Keratinocyte (primary cell): ENCODE data around the gene ST8SIA4. TPM values are rescaled to one million over a fixed set of nuclear protein-coding genes. Genes with fewer than 3 reads are reported as not detected.

ENCODE experiments used
- DNase-seq: peaks from one replicate; pipeline ENCODE4 v3.0.0-alpha.2; 2011; ENCODE audit warnings: low read depth, missing footprints, low spot score
- FAIRE-seq: peaks from 2 replicates; lab custom pipeline; 2011; peaks lifted over from hg19 to GRCh38; lab: Jason Lieb, UNC
- H2AFZ ChIP-seq: 2 replicates; pipeline ENCODE4 v1.6.0; 2012; ENCODE audit warnings: low read length, control low read depth, inconsistent platforms; ENCODE audit not compliant: control insufficient read depth
- H3K27ac ChIP-seq: 2 replicates; pipeline ENCODE4 v1.5.1; 2011; ENCODE audit warnings: low read length; ENCODE audit not compliant: control insufficient read depth, insufficient read depth
- H3K27me3 ChIP-seq: 3 replicates; pipeline ENCODE4 v1.6.0; 2011; ENCODE audit warnings: low read length; ENCODE audit not compliant: control insufficient read depth, insufficient read depth; ENCODE audit errors: extremely low read depth
- H3K36me3 ChIP-seq, 2 experiments: 2 replicates in 1 of 2; 3 replicates in 1 of 2; pipeline ENCODE4 v1.5.1; 2011; ENCODE audit warnings: low read length in 2 of 2, mild to moderate bottlenecking in 1 of 2; ENCODE audit not compliant: control insufficient read depth in 2 of 2, insufficient read depth in 2 of 2; ENCODE audit errors: extremely low read depth in 1 of 2
- H3K4me1 ChIP-seq: 3 replicates; pipeline ENCODE4 v1.5.1; 2011; ENCODE audit warnings: low read length; ENCODE audit not compliant: control insufficient read depth, insufficient read depth; ENCODE audit errors: extremely low read depth
- H3K4me2 ChIP-seq: 3 replicates; pipeline ENCODE4 v1.6.0; 2011; ENCODE audit warnings: low read depth, low read length; ENCODE audit not compliant: control insufficient read depth, insufficient read depth; ENCODE audit errors: extremely low read depth
- H3K4me3 ChIP-seq, 3 experiments: fragments of 200-600 bp in 1 of 3; sonication (generic) in 1 of 3; 2 replicates in 2 of 3; 3 replicates in 1 of 3; pipeline ENCODE4 v1.5.1; 2011 to 2016; ENCODE audit warnings: low read length in 3 of 3, mild to moderate bottlenecking in 3 of 3, control low read depth in 2 of 3, inconsistent platforms in 1 of 3, low read depth in 1 of 3, mixed read lengths in 1 of 3, mixed run types in 1 of 3, moderate library complexity in 1 of 3; ENCODE audit not compliant: control insufficient read depth in 2 of 3, insufficient read depth in 2 of 3; ENCODE audit errors: extremely low read depth in 1 of 3
- H3K79me2 ChIP-seq: 2 replicates; pipeline ENCODE4 v1.6.0; 2012; ENCODE audit warnings: low read length; ENCODE audit not compliant: control insufficient read depth, insufficient read depth
- H3K9ac ChIP-seq: 3 replicates; pipeline ENCODE4 v1.6.0; 2011; ENCODE audit warnings: low read length; ENCODE audit not compliant: control insufficient read depth, insufficient read depth; ENCODE audit errors: extremely low read depth
- H3K9me1 ChIP-seq: 3 replicates; pipeline ENCODE4 v1.6.0; 2011; ENCODE audit warnings: low read length; ENCODE audit not compliant: control insufficient read depth, insufficient read depth; ENCODE audit errors: extremely low read depth
- H3K9me3 ChIP-seq: 2 replicates; pipeline ENCODE4 v1.5.1; 2012; ENCODE audit warnings: low read depth, low read length; ENCODE audit not compliant: control insufficient read depth
- H4K20me1 ChIP-seq: 3 replicates; pipeline ENCODE4 v1.6.0; 2011; ENCODE audit warnings: low read length; ENCODE audit not compliant: control insufficient read depth, insufficient read depth; ENCODE audit errors: extremely low read depth
- EZH2 ChIP-seq: IDR thresholded peaks from one replicate; pipeline ENCODE4 v1.6.1; 2012; ENCODE audit warnings: inconsistent platforms, mild to moderate bottlenecking, low read length, moderate library complexity
- dilution Hi-C: fragments of 300-500 bp; cut with MboI; formaldehyde crosslinking; loops from one replicate; pipeline ENCODE4 v1.7.0; 2020; ENCODE audit warnings: low sequenced_read_pairs; ENCODE audit not compliant: extremely low pct_ligation_motif_present
- polyA plus RNA-seq, 5 experiments: library from polyadenylated mRNA; depleted of rRNA in 3 of 5; stranded (reverse) in 3 of 5; stranded (forward) in 1 of 5; unstranded in 1 of 5; fragments of >200 nt; gene quantifications; 1 replicate in 1 of 5; 2 replicates in 3 of 5; 3 replicates in 1 of 5; pipeline versions ENCODE4 v1.2.1 to v1.2.3, GENCODE V29; 2011 to 2012; ENCODE audit warnings: missing spikeins in 2 of 5, low read depth in 1 of 5, low replicate concordance in 1 of 5
- TF ChIP-seq, protein P1 (sequence below), 3 experiments: IDR thresholded peaks in 1 of 3; conservative IDR thresholded peaks in 1 of 3; optimal IDR thresholded peaks in 1 of 3; 2 replicates in 2 of 3; 3 replicates in 1 of 3; pipeline versions ENCODE3 to v1.5.1; 2011; ENCODE audit warnings: low read length in 3 of 3, mild to moderate bottlenecking in 3 of 3, moderate library complexity in 2 of 3, control low read depth in 1 of 3, inconsistent platforms in 1 of 3; ENCODE audit not compliant: insufficient read depth in 2 of 3; ENCODE audit errors: extremely low read depth in 1 of 3

The ST8SIA4 gene
- polyA plus RNA-seq, 1 donor (not counting 4 experiments of a cell fraction or from before 2014, with no cell fraction given), result 0.43 TPM

DNA sequence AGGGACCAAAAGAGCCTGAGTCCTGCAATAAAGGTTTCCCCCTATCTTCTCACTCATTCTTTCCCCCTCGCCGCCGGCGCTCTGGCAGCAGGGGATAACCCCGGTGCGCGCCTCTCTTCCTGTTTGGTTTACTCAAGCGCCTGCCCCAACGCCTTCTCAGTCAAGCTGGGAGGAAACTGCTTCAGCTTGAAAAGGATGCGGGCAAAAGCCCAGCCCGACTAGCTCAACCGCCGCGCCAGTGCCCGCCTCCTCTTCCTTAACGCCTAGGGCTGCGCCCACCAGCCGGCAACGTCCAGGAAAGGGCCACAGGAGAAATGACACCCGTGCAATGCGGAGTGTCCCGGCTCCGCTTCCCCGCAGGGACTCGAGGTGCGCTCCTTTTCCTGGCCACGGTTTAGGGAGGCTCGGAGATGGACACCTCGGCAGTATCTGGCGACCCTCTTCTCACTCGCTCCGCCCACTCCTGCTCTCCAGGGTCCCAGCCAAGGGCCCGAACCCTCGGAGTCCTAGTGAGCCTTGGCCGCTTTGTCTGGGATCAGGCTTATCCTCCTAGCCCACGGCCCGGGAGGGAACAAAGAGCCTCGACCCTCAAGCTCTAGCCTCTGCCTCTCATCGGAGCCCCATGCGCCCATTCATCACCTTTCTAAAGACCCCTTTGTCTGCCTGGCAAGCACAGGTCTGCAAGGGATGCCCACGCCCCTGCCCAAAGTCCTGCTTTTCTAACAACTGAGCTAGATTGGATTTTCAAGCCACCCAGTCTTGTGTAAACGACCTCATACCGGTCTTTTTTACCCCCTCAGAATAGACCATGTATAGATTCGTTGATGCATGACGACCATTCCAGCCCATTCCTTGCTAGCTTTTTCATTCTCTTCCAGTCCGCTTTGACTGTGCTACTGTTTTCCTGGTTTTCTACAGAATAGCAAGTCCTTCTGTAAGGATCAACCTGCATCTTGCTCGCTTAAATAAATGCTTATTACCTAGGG, 2.0 kb downstream of the ST8SIA4 start:
- Histone ChIP-seq H3K36me3 (no peaks in the 10 kb centered on the region), H3K9me1 (no peaks in the 10 kb centered on the region), H3K4me3 (peak overlapping the region; percentile 42 to 85 (median 78)), H3K27ac (no peak overlapping the region), H4K20me1 (no peaks in the 10 kb centered on the region), H3K27me3 (peaks cover 6% of the 10 kb centered on the region), H2AFZ (peak overlapping the region; percentile 93), H3K4me2 (peak overlapping the region; percentile 88), H3K9me3 (no peaks in the 10 kb centered on the region), H3K79me2 (no peaks in the 10 kb centered on the region), H3K9ac (peak overlapping the region; percentile 33), H3K4me1 (peaks cover 18% of the 10 kb centered on the region)
- DNase-seq (no peak), FAIRE-seq (peak; percentile 23)
- dilution Hi-C loops, result no loop called here
- TF ChIP-seq, protein P1, sequence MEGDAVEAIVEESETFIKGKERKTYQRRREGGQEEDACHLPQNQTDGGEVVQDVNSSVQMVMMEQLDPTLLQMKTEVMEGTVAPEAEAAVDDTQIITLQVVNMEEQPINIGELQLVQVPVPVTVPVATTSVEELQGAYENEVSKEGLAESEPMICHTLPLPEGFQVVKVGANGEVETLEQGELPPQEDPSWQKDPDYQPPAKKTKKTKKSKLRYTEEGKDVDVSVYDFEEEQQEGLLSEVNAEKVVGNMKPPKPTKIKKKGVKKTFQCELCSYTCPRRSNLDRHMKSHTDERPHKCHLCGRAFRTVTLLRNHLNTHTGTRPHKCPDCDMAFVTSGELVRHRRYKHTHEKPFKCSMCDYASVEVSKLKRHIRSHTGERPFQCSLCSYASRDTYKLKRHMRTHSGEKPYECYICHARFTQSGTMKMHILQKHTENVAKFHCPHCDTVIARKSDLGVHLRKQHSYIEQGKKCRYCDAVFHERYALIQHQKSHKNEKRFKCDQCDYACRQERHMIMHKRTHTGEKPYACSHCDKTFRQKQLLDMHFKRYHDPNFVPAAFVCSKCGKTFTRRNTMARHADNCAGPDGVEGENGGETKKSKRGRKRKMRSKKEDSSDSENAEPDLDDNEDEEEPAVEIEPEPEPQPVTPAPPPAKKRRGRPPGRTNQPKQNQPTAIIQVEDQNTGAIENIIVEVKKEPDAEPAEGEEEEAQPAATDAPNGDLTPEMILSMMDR (optimal IDR thresholded peaks at IDR 0.05 in 1 of 3, IDR thresholded peaks at IDR 0.05 in 1 of 3, conservative IDR thresholded peaks at IDR 0.05 in 1 of 3; ENCODE audit: extremely low read depth in 1 of 3, insufficient read depth in 2 of 3, low read length in 3 of 3), result no peak
- TF ChIP-seq EZH2, result no peak

GRCh38 chr5:100900142-100900795, 2.8 kb downstream of the ST8SIA4 start:
- peak overlapping the region; percentile 94 for H3K4me2 ChIP-seq
- no peaks in the 10 kb centered on the region for H3K79me2 ChIP-seq

More at GRCh38 chr5:100900142-100900795, 2.8 kb downstream of the ST8SIA4 start:
- TF ChIP-seq EZH2, result no peak
- TF ChIP-seq, protein P1 (optimal IDR thresholded peaks at IDR 0.05 in 1 of 3, IDR thresholded peaks at IDR 0.05 in 1 of 3, conservative IDR thresholded peaks at IDR 0.05 in 1 of 3; ENCODE audit: extremely low read depth in 1 of 3, insufficient read depth in 2 of 3, low read length in 3 of 3), result peak; percentile 14 to 48 (median 23)
- Histone ChIP-seq H3K9me3 (no peaks in the 10 kb centered on the region), H3K9ac (peak overlapping the region; percentile 56), H3K36me3 (no peaks in the 10 kb centered on the region), H3K27me3 (peaks cover 6% of the 10 kb centered on the region), H3K27ac (no peak overlapping the region), H3K4me1 (peaks cover 18% of the 10 kb centered on the region), H3K4me3 (peak overlapping the region; percentile 42 to 85 (median 76)), H4K20me1 (no peaks in the 10 kb centered on the region), H3K9me1 (no peaks in the 10 kb centered on the region), H2AFZ (peak overlapping the region; percentile 98)
- FAIRE-seq (peak; percentile 29), DNase-seq (no peak)
- dilution Hi-C loops, result no loop called here
